Tibial nerve (tissue), 4 donors: ENCODE measurements around the gene EARS2.

ENCODE experiments used
- EP300 ChIP-seq, 2 donors: sonication (generic); formaldehyde crosslinking; IDR thresholded peaks; one replicate each; pipeline ENCODE4 v1.6.1; 2017; ENCODE audit warnings: antibody characterized with exemption in 2 of 2, mild to moderate bottlenecking in 1 of 2
- POLR2A ChIP-seq, 2 donors: fragments of 450-650 bp; IDR thresholded peaks; one replicate each; pipeline ENCODE4 v1.6.1; 2017; ENCODE audit warnings: antibody characterized with exemption in 2 of 2, mild to moderate bottlenecking in 2 of 2, moderate library complexity in 2 of 2
- TF ChIP-seq, protein P1 (sequence below), 5 experiments: fragments of 200-600 bp in 3 of 5; fragments of 450-650 bp in 2 of 5; sonication (generic) in 3 of 5; IDR thresholded peaks; one replicate each; pipeline ENCODE4 v1.5.1; 2016 to 2019; ENCODE audit warnings: antibody characterized with exemption in 5 of 5, mild to moderate bottlenecking in 3 of 5, moderate library complexity in 2 of 5

DNA sequence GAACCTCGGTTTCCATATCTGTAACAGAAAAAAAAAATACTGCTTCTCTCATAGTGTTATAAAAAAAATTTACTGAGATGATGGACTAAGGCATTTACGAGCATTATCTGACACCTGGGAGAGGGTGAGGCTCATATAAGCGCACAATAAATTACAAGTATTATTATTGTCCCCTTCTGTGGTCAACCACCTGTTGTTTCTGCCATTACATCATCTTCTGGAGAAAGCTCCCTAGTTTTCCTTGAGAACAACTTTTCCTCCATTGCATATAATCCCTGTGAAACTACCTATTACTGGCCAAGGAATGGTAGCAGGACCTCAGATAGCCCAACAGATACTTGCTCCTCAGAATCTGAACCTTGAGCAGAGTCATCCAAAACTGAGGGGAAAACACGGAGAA is 35.2 kb downstream of the EARS2 start:
- TF ChIP-seq, protein P1, sequence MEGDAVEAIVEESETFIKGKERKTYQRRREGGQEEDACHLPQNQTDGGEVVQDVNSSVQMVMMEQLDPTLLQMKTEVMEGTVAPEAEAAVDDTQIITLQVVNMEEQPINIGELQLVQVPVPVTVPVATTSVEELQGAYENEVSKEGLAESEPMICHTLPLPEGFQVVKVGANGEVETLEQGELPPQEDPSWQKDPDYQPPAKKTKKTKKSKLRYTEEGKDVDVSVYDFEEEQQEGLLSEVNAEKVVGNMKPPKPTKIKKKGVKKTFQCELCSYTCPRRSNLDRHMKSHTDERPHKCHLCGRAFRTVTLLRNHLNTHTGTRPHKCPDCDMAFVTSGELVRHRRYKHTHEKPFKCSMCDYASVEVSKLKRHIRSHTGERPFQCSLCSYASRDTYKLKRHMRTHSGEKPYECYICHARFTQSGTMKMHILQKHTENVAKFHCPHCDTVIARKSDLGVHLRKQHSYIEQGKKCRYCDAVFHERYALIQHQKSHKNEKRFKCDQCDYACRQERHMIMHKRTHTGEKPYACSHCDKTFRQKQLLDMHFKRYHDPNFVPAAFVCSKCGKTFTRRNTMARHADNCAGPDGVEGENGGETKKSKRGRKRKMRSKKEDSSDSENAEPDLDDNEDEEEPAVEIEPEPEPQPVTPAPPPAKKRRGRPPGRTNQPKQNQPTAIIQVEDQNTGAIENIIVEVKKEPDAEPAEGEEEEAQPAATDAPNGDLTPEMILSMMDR (IDR thresholded peaks at IDR 0.05): no peak
- no peak for TF ChIP-seq POLR2A (IDR thresholded peaks at IDR 0.05)
- no peak for TF ChIP-seq EP300 (IDR thresholded peaks at IDR 0.05)
